Measurements from ENCODE around the gene WFDC2.

- TF ChIP-seq CTCF (IDR thresholded peaks at IDR 0.05; ENCODE audit: insufficient read depth, low read depth, low read length): no peak
- no peak for TF ChIP-seq EZH2 (IDR thresholded peaks at IDR 0.05; ENCODE audit: insufficient read depth, low read length)
Measured at GRCh38 chr20:45485388-45485787, 15.8 kb downstream of the WFDC2 start.

Data from astrocyte (in vitro differentiated cells and primary cell).